HG03066 (cell line): ENCODE results near the gene ELFN1.

Experiments used
- ATAC-seq: cut with Tn5 transposase; IDR thresholded peaks from one replicate; pipeline ENCODE4 v1.9.1; 2021; ENCODE audit warnings: low read depth; ENCODE audit not compliant: unreplicated experiment

ELFN1 gene

GRCh38 chr7:1662101-1662500 lies 8.0 kb upstream of the ELFN1 start:
- ATAC-seq, result no peak

- ATAC-seq, result no peak
Measured at GRCh38 chr7:1662767-1663166, 7.3 kb upstream of the ELFN1 start.

DNA sequence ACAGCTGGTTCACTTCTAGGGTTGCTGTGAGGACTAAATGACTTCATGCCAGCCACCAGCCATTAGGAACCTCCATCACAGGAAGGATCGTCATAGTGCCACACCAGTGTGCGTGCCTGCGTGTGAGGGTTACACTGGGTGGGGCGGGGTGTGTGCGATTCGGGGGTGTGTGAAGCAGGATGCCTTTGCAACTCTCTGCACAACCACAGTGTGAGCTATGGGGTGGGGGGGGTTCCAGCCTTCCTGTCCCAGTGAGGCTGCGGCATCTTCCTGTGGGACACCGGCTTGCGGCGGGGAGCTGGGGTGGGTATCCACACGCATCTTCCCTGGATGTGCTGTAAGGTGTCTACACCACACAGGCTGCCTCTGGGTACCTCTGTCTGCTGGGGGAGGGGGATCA lies 6.9 kb upstream of the ELFN1 start:
- ATAC-seq, result no peak

DNA sequence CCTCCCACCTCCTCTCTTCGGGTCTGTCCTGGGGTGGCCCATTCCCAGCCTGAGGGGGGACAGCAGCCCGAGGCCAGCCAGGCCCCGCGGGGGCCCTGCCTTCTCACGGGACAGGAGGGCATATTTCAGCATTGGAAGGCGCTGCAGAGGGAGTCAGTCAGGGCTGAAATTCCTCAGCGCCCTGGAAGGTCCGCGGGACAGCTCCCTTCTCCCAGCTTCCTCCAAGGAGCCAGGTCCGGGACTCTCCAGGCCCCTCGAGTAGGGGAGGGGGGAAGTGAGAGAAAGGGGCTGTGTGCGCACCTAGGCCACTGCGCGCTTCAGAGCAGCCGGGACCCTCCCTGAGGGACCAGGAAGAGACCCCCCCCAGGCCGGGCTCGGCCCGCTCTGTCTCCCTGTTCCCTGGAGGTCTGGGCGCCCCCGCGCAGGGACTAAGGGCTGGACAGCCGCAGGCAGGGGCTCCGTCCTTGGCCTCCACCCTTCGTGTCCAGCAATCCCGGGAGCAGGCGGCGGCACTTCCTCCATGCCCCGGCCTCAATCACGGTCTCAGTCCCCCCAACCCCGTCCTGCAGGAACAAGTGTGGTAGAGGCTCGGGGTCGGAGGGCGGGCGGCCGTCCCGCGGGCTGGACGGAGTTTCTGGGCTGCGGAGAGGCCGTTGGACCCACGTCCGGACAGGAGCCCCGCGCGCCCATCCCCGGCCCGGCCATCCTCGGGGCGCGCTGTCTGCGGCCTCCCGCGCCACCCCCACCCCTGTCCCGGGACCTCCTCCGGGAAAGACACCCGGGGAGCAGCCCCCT lies 6.0 kb upstream of the ELFN1 start:
- no peak for ATAC-seq

DNA sequence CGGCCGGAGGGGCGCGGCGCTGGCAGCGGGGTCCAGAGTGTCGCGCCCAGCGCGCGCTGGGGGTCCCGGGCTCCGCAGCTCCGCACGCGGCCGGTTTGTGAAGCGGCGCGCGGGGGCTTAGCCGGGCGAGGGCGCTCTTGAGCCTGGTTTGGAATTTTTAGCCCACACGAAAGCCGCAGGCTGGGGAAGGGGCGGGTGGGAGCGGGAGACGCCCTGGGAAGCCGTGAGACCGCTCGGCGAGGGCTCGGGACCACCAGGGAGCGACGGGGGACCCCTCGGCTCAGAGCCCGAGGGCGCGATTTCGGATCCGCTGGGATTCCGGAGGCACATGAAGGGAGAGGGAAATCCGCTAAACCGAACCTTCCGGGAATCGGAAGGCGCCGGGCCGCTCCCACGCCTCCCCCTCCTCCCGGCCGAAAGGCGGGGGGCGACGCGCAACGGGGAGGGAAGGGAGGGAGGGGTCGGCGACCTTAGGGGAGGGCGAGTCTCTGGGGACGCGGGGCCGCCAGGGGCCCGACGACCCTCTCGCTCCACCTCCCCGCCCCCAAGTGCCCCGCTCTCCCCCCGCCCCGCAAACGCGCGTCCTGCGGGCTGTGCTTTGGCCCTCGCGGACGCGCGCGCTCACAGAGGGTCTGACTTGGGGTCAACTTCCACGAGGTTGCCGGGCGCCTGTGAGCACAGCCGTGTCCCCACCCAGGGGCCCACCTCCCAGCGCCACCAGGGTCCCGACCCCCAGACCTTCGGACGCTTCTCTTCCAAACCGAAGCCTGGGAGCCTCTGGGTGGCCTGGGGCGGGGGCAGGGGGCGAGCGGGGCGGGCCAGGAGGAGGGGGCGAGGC lies 5.1 kb upstream of the ELFN1 start:
- no peak for ATAC-seq

- no peak for ATAC-seq
Measured at GRCh38 chr7:1665549-1666316, 4.3 kb upstream of the ELFN1 start.

GRCh38 chr7:1666317-1666822 lies 3.7 kb upstream of the ELFN1 start:
- ATAC-seq, result no peak

DNA sequence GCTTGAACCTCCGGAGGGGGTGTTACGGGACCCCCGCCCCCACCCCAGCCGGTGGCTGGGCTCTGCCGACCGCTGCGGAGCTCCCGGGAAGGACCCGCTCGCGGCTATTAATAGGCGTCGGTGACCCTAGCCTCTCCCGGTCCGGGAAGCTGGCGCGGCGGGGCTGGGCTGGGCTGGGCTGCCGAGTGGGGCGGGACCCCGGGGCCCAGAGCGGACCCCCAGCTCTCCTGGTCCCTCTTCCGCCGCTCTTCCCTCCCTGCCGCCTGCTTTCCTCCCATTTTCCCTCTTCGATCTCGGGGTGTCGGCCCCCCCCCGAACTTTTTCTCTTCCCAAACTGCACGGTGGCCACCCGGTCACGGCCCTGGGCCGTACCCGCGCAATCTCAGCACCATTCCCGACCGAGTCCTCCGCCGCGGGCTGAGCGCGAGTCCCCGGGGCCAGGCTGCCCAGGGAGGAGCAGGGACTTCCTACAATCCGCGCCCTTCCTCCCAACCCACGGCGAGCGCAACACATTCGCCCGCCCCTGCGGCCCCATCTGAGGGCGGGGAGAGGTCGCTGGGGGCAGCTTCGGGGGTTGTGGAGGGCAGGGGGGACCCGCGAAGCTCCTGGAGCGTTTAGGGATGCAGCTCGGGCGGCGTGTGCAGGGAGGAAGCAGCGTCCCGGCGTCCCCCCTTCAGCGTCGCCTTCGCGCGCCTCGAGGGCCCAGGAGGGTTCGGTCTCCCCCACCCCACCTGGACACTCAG lies 3.1 kb upstream of the ELFN1 start:
- no peak for ATAC-seq

- no peak for ATAC-seq
Measured at GRCh38 chr7:1667566-1668395, 2.3 kb upstream of the ELFN1 start.

DNA sequence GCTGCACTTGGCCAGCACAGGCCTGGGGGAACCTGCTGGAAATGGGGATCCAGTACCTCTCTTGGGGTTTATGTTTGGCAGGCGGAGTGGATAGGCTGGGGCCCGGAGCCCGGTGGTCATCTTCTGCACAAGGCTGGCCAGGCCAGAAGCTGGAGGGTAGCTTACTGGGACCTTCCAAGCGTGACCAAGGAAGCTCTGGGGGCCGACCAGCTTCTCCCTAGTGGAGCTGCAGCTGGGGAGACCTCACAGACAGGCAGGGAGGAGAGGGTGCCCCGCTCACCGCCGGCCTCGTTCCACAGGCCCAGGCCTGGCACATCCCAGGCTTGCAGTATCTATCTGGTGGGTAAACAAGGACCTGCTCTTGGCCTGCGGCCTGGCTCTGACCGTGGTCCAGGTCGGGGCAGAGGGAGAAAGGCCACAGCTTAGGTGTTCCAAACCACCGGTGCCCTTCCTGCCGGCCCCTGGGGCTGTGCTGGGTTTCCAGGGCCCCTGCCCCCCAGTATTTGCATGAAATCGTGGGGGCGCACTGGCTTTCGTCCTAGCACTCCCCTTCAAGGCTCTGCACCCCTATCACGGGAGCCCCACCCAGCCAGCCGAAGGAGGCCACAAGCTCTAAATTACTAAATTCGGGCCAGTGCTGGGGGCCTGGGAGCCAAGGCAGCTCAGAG lies 1.5 kb upstream of the ELFN1 start:
- no peak for ATAC-seq

DNA sequence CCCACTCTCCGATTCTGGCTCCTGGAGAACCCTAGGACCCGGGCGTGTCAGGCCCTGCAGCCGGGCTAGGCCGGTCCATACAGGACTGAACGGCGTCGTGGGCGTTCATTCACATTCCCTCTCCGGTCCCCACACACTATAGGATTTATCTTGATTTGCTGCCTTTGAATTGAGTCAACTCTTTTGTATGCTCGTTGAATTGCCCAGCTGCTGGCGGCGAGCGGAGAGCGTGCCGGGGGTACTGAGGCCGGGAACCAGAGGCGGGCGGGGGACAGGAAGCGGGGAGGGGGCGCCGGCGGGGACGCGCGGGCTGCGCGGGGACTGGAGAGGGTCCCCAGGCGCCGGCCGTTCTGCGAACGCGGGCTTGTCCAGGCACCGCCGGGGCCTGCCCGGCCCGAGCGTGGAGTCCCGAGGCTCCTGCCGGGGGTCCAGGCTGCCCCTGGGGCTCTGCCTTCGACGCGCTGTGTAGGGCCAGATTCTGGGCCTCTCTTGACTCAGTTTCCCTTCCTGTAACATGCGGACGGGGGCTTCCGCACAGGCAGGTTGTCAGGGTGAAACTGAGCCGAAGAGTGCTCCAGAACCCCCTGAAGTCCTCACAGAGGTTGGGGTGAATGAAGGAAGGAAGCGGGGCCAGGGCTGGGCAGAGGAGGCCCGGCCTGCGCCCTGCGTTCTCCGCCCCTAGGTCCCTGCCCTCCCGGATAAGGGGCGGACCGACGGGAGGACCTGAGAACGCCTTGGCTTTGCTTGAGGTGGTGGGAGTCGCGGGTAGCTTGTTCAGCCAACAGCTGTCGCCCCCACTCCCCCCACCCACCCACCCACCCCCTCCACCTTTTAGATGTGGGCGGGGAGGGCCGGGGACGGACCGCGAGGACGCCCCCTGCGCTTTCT lies 769 bp upstream of the ELFN1 start:
- no peak for ATAC-seq

GRCh38 chr7:1670894-1671593 lies 967 bp downstream of the ELFN1 start:
- no peak for ATAC-seq

- ATAC-seq, result no peak
Measured at GRCh38 chr7:1671594-1672451, 1.7 kb downstream of the ELFN1 start.

DNA sequence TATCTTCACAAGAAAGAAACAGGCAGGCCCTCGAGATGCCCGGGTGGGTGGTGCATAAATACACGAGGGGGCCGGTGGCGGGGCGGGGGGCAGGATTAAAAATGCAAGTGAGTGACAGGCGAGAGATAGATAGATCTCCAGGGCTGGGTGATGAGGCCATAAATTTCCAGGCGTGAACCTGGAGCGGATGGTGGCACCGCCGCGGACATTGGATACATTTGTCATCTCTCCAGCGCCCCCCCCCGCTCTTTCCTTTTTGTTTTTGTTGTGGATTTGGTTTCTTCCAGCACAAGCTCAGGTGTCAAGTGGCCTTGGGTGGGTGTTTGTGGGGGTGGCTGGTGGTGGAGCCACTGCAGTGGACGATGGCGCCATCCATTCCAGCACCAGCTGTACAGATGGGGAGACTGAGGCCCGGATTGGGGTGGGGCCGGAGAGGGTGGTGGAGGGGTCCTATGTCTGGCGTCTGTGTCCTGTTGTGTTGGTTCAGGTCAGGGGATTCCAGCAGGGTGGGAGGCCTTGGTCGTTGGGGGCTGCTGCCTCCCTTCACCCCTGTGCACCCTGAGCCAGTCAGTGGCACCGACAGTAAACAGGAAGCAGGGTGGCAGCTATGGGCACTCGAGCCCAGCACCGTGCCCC lies 2.9 kb downstream of the ELFN1 start:
- ATAC-seq, result no peak

DNA sequence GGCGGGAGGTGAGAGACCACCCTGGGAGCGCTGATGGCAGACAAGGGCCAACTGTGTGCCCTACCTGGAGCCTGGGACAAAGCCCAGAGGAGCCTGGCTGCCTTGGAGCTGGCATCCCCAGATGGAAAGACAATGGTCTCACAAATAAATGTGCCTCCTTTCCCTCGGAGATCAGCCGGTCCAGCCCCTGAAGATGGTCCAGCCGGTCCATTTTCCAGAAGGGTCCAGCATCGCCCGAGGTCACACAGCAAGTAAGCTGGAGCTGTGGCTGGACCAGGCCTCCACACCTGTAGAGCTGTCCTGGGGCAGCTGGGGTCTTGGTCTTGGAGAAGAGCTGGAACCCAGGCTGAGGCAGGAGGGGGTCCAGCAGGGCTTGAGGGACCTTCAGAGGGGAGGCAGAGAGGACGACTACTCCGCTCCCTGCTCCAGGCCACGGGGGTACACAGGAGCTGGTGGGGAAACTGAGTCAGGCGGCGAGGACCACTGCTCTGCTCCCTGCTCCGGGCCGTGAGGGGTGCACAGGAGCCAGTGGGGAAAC lies 3.6 kb downstream of the ELFN1 start:
- ATAC-seq, result no peak
